ENCODE results near the gene CDK5RAP3.

The CDK5RAP3 gene

GRCh38 chr17:47967607-47968252 is 3.2 kb upstream of the CDK5RAP3 start:
- Mint-ChIP-seq H3K27ac (ENCODE audit: low read depth) (no peak overlapping the region), H3K27me3 (no peaks in the 10 kb centered on the region), H3K4me1 (peaks cover 28% of the 10 kb centered on the region), H3K36me3 (ENCODE audit: insufficient read depth) (peaks cover 5% of the 10 kb centered on the region), H3K4me3 (no peak overlapping the region), H3K9me3 (no peaks in the 10 kb centered on the region)
- DNase-seq (ENCODE audit: low spot score in 2 of 2) (no peak), ATAC-seq (replicated peaks; ENCODE audit: extremely low read depth, poor library complexity, severe bottlenecking) (no peak)

- Mint-ChIP-seq H3K4me3 (no peak overlapping the region), H3K4me1 (peaks cover 28% of the 10 kb centered on the region), H3K27ac (ENCODE audit: low read depth) (no peak overlapping the region), H3K27me3 (no peaks in the 10 kb centered on the region), H3K36me3 (ENCODE audit: insufficient read depth) (peaks cover 7% of the 10 kb centered on the region), H3K9me3 (no peaks in the 10 kb centered on the region)
- ATAC-seq (replicated peaks; ENCODE audit: extremely low read depth, poor library complexity, severe bottlenecking), result no peak
- DNase-seq (ENCODE audit: low spot score in 2 of 2), result no peak
These were observed 2.1 kb upstream of the CDK5RAP3 start for GRCh38 chr17:47968836-47969235.

GRCh38 chr17:47969930-47970724 is 786 bp upstream of the CDK5RAP3 start:
- no peaks in the 10 kb centered on the region for H3K27me3 Mint-ChIP-seq
- H3K27ac Mint-ChIP-seq (ENCODE audit: low read depth), result peak overlapping the region; percentile 73
- H3K9me3 Mint-ChIP-seq, result no peaks in the 10 kb centered on the region
- peaks cover 28% of the 10 kb centered on the region for H3K4me1 Mint-ChIP-seq
- DNase-seq (ENCODE audit: low spot score in 2 of 2) (no peak), ATAC-seq (replicated peaks; ENCODE audit: extremely low read depth, poor library complexity, severe bottlenecking) (no peak)
- H3K4me3 Mint-ChIP-seq, result peak overlapping the region; percentile 96
- H3K36me3 Mint-ChIP-seq (ENCODE audit: insufficient read depth), result peaks cover 10% of the 10 kb centered on the region

GRCh38 chr17:47973541-47973940 is 2.6 kb downstream of the CDK5RAP3 start:
- Mint-ChIP-seq H3K9me3 (no peaks in the 10 kb centered on the region), H3K4me3 (no peak overlapping the region), H3K27ac (ENCODE audit: low read depth) (no peak overlapping the region), H3K27me3 (no peaks in the 10 kb centered on the region), H3K36me3 (ENCODE audit: insufficient read depth) (peaks cover 27% of the 10 kb centered on the region), H3K4me1 (peaks cover 28% of the 10 kb centered on the region)
- DNase-seq (ENCODE audit: low spot score in 2 of 2) (no peak), ATAC-seq (replicated peaks; ENCODE audit: extremely low read depth, poor library complexity, severe bottlenecking) (no peak)

- H3K27me3 Mint-ChIP-seq, result no peaks in the 10 kb centered on the region
- no peak for DNase-seq (ENCODE audit: low spot score in 2 of 2)
- ATAC-seq (replicated peaks; ENCODE audit: extremely low read depth, poor library complexity, severe bottlenecking), result no peak
- no peak overlapping the region for H3K27ac Mint-ChIP-seq (ENCODE audit: low read depth)
- H3K9me3 Mint-ChIP-seq, result no peaks in the 10 kb centered on the region
- H3K4me1 Mint-ChIP-seq, result peaks cover 26% of the 10 kb centered on the region
- no peak overlapping the region for H3K4me3 Mint-ChIP-seq
- H3K36me3 Mint-ChIP-seq (ENCODE audit: insufficient read depth), result peaks cover 29% of the 10 kb centered on the region
These were observed 4.4 kb downstream of the CDK5RAP3 start for GRCh38 chr17:47975189-47975822.

GRCh38 chr17:47975823-47976205 is 4.9 kb downstream of the CDK5RAP3 start:
- no peak for ATAC-seq (replicated peaks; ENCODE audit: extremely low read depth, poor library complexity, severe bottlenecking)
- H3K4me1 Mint-ChIP-seq, result peaks cover 26% of the 10 kb centered on the region
- no peak for DNase-seq (ENCODE audit: low spot score in 2 of 2)
- no peaks in the 10 kb centered on the region for H3K9me3 Mint-ChIP-seq
- no peak overlapping the region for H3K27ac Mint-ChIP-seq (ENCODE audit: low read depth)
- peaks cover 30% of the 10 kb centered on the region for H3K36me3 Mint-ChIP-seq (ENCODE audit: insufficient read depth)
- H3K27me3 Mint-ChIP-seq, result no peaks in the 10 kb centered on the region
- no peak overlapping the region for H3K4me3 Mint-ChIP-seq

- peak; percentile 19 for ATAC-seq (replicated peaks; ENCODE audit: extremely low read depth, poor library complexity, severe bottlenecking)
- peaks cover 33% of the 10 kb centered on the region for H3K36me3 Mint-ChIP-seq (ENCODE audit: insufficient read depth)
- no peak overlapping the region for H3K4me3 Mint-ChIP-seq
- peaks cover 24% of the 10 kb centered on the region for H3K4me1 Mint-ChIP-seq
- no peak overlapping the region for H3K27ac Mint-ChIP-seq (ENCODE audit: low read depth)
- H3K9me3 Mint-ChIP-seq, result no peaks in the 10 kb centered on the region
- DNase-seq (ENCODE audit: low spot score in 2 of 2), result peak in 1 of 2 donors; percentile 13
- no peaks in the 10 kb centered on the region for H3K27me3 Mint-ChIP-seq
These were observed 7.4 kb downstream of the CDK5RAP3 start for GRCh38 chr17:47978324-47978723.

- Mint-ChIP-seq H3K9me3 (no peaks in the 10 kb centered on the region), H3K4me1 (peaks cover 24% of the 10 kb centered on the region), H3K4me3 (no peak overlapping the region), H3K36me3 (ENCODE audit: insufficient read depth) (peaks cover 31% of the 10 kb centered on the region), H3K27me3 (no peaks in the 10 kb centered on the region), H3K27ac (ENCODE audit: low read depth) (peak overlapping the region; percentile 51)
- DNase-seq (ENCODE audit: low spot score in 2 of 2) (no peak), ATAC-seq (replicated peaks; ENCODE audit: extremely low read depth, poor library complexity, severe bottlenecking) (no peak)
These were observed 9.6 kb downstream of the CDK5RAP3 start for GRCh38 chr17:47980541-47980940.

GRCh38 chr17:47981462-47981861 is 10.5 kb downstream of the CDK5RAP3 start:
- Mint-ChIP-seq H3K36me3 (ENCODE audit: insufficient read depth) (peaks cover 26% of the 10 kb centered on the region), H3K27me3 (no peaks in the 10 kb centered on the region), H3K9me3 (no peaks in the 10 kb centered on the region), H3K4me3 (no peak overlapping the region), H3K27ac (ENCODE audit: low read depth) (no peak overlapping the region), H3K4me1 (peaks cover 24% of the 10 kb centered on the region)
- DNase-seq (ENCODE audit: low spot score in 2 of 2), result no peak
- ATAC-seq (replicated peaks; ENCODE audit: extremely low read depth, poor library complexity, severe bottlenecking), result peak; percentile 14

- no peak for DNase-seq (ENCODE audit: low spot score in 2 of 2)
- ATAC-seq (replicated peaks; ENCODE audit: extremely low read depth, poor library complexity, severe bottlenecking), result no peak
- Mint-ChIP-seq H3K27me3 (no peaks in the 10 kb centered on the region), H3K4me3 (no peak overlapping the region), H3K36me3 (ENCODE audit: insufficient read depth) (peaks cover 22% of the 10 kb centered on the region), H3K9me3 (no peaks in the 10 kb centered on the region), H3K27ac (ENCODE audit: low read depth) (no peak overlapping the region), H3K4me1 (peaks cover 24% of the 10 kb centered on the region)
These were observed 11.2 kb downstream of the CDK5RAP3 start for GRCh38 chr17:47982091-47982617.

GRCh38 chr17:47982645-47983390 is 11.9 kb downstream of the CDK5RAP3 start:
- ATAC-seq (replicated peaks; ENCODE audit: extremely low read depth, poor library complexity, severe bottlenecking), result no peak
- no peak for DNase-seq (ENCODE audit: low spot score in 2 of 2)
- no peak overlapping the region for H3K27ac Mint-ChIP-seq (ENCODE audit: low read depth)

GRCh38 chr17:47983492-47984223 is 12.7 kb downstream of the CDK5RAP3 start:
- Mint-ChIP-seq H3K4me1 (peaks cover 26% of the 10 kb centered on the region), H3K4me3 (no peak overlapping the region), H3K9me3 (no peaks in the 10 kb centered on the region), H3K27me3 (no peaks in the 10 kb centered on the region), H3K27ac (ENCODE audit: low read depth) (no peak overlapping the region), H3K36me3 (ENCODE audit: insufficient read depth) (peaks cover 12% of the 10 kb centered on the region)
- DNase-seq (ENCODE audit: low spot score in 2 of 2), result no peak
- ATAC-seq (replicated peaks; ENCODE audit: extremely low read depth, poor library complexity, severe bottlenecking), result no peak

More at GRCh38 chr17:47982645-47983390, 11.9 kb downstream of the CDK5RAP3 start:
- Mint-ChIP-seq H3K9me3 (no peaks in the 10 kb centered on the region), H3K27me3 (no peaks in the 10 kb centered on the region), H3K36me3 (ENCODE audit: insufficient read depth) (peaks cover 15% of the 10 kb centered on the region), H3K4me3 (no peak overlapping the region), H3K4me1 (peaks cover 24% of the 10 kb centered on the region)
